ENCODE measurements around the gene SLC35D1. TPM values are rescaled to one million over a fixed set of nuclear protein-coding genes. Genes with fewer than 3 reads are reported as not detected.

The SLC35D1 gene
- total and polyA plus RNA-seq, 9 of the 15 experiments (the other 6 are each of a cell fraction or from before 2014, with no cell fraction given), result 2.3 to 10.4 (median 6.4) TPM

GRCh38 chr1:67062412-67062811 is 8.5 kb upstream of the SLC35D1 start (continued):
- no peak for TF ChIP-seq PCBP1 (IDR thresholded peaks at IDR 0.05; ENCODE audit: low read depth, low read length, poor library complexity, severe bottlenecking)
- TF ChIP-seq THAP7 (CRISPR knock-in tag; IDR thresholded peaks at IDR 0.05), result no peak
- no peak for TF ChIP-seq CTBP1 (IDR thresholded peaks at IDR 0.05; ENCODE audit: borderline replicate concordance)
- TF ChIP-seq TCF3 (CRISPR knock-in tag; IDR thresholded peaks at IDR 0.05), result peak; percentile 37; the same call in 1 of the 2 replicates
- TF ChIP-seq CBFA2T2 (conservative IDR thresholded peaks at IDR 0.05), result peak; percentile 42
- TF ChIP-seq TAF7 (tag; IDR thresholded peaks at IDR 0.05), result no peak
- TF ChIP-seq MEF2A (IDR thresholded peaks at IDR 0.05; ENCODE audit: control insufficient read depth, low read depth, low read length), result no peak
- no peak for TF ChIP-seq TBP (optimal IDR thresholded peaks at IDR 0.05; ENCODE audit: low read depth, low read length)
- TF ChIP-seq DEAF1 (CRISPR knock-in tag; IDR thresholded peaks at IDR 0.05), result no peak
- TF ChIP-seq ARID1B (IDR thresholded peaks at IDR 0.05), result peak; percentile 41; the same call in 1 of the 2 replicates
- TF ChIP-seq TAL1 (IDR thresholded peaks at IDR 0.05), result peak; percentile 40; the same call in 1 of the 2 replicates
- no peak for TF ChIP-seq FIP1L1 (IDR thresholded peaks at IDR 0.05; ENCODE audit: low read depth, low read length, poor library complexity, severe bottlenecking)
